Endothelial cell of coronary artery (primary cell): ENCODE results near the gene MUC21. TPM values are rescaled to one million over a fixed set of nuclear protein-coding genes. Genes with fewer than 3 reads are reported as not detected.

Source experiments
- total RNA-seq: library from RNA; depleted of rRNA; stranded (reverse); fragments of >200 nt; gene quantifications from 2 replicates; pipeline ENCODE4 v1.2.3, GENCODE V29; 2014

Gene MUC21
- total RNA-seq = not detected in 2 replicates

GRCh38 chr6:30983439-30983838, at the start of gene MUC21:
TSS of gene MUC21 (plus strand) at chr6:30983718. CDS start at chr6:30983959, 241 bp downstream.

GRCh38 chr6:30940361-30940986, 43.0 kb upstream of the MUC21 start, which contains the start of gene MUCL3:
TSS of gene MUCL3 (plus strand) at chr6:30940973. CDS start at chr6:30941000, 27 bp downstream.

GRCh38 chr6:31010393-31011060, 27.0 kb downstream of the MUC21 start, which contains the start of gene MUC22:
TSS of gene MUC22 (plus strand) at chr6:31010474. CDS start at chr6:31010707, 233 bp downstream.

Other genes starting within 250 kb of the MUC21 start
- gene FLOT1, start 241.0 kb upstream of the MUC21 start, total RNA-seq = 48.8 and 110 TPM in 2 replicates
- gene IER3, start 239.2 kb upstream of the MUC21 start, total RNA-seq = 76.0 and 82.1 TPM in 2 replicates
- 5.6 and 12.7 TPM in 2 replicates for gene DDR1, start 99.2 kb upstream of the MUC21 start, total RNA-seq
- gene GTF2H4, start 75.5 kb upstream of the MUC21 start, total RNA-seq = 12.6 and 17.6 TPM in 2 replicates
- gene VARS2, start 69.5 kb upstream of the MUC21 start, total RNA-seq = 15.1 and 17.4 TPM in 2 replicates
- not detected in 2 replicates for gene SFTA2, start 51.5 kb upstream of the MUC21 start, total RNA-seq
- gene MUCL3, start 42.7 kb upstream of the MUC21 start, total RNA-seq = not detected in 2 replicates
- gene MUC22, start 26.8 kb downstream of the MUC21 start, total RNA-seq = not detected in 2 replicates
- gene C6orf15, start 128.9 kb downstream of the MUC21 start, total RNA-seq = not detected in 2 replicates
- gene PSORS1C1, start 131.1 kb downstream of the MUC21 start, total RNA-seq = 4.8 and 11.9 TPM in 2 replicates
- under 0.01 TPM in 1 of 2 replicates, not detected in the other for gene CDSN, start 136.7 kb downstream of the MUC21 start, total RNA-seq
- gene PSORS1C2, start 155.3 kb downstream of the MUC21 start, total RNA-seq = not detected in 2 replicates
- gene CCHCR1, start 174.1 kb downstream of the MUC21 start, total RNA-seq = 14.2 and 18.2 TPM in 2 replicates
- gene TCF19, start 174.9 kb downstream of the MUC21 start, total RNA-seq = 9.7 and 17.5 TPM in 2 replicates
- not detected in 2 replicates for gene POU5F1, start 187.0 kb downstream of the MUC21 start, total RNA-seq